K562 (cell line): Measurements from ENCODE around the gene SULT2B1. TPM values are rescaled to one million over a fixed set of nuclear protein-coding genes. Genes with fewer than 3 reads are reported as not detected.

Experiments
- C11orf30 ChIP-seq: fragments of 450-650 bp; IDR thresholded peaks from 2 replicates; pipeline ENCODE4 v1.6.1; 2016; ENCODE audit warnings: low read depth, mild to moderate bottlenecking
- ERF ChIP-seq: fragments of 450-650 bp; formaldehyde crosslinking; IDR thresholded peaks from 2 replicates; pipeline ENCODE4 v1.4.0; 2020; ENCODE audit warnings: mild to moderate bottlenecking, mixed read lengths
- EZH2 ChIP-seq: IDR thresholded peaks from 2 replicates; pipeline ENCODE4 v1.6.1; 2012; ENCODE audit warnings: low read depth, mild to moderate bottlenecking, inconsistent platforms, low read length, borderline replicate concordance
- FOXJ2 ChIP-seq: fragments of 200-800 bp; sonication (Bioruptor generic); IDR thresholded peaks from 2 replicates; pipeline ENCODE4 v1.6.1; 2016; ENCODE audit warnings: missing genetic modification characterization, missing compliant biosample characterization
- HDAC3 ChIP-seq: fragments of 450-650 bp; IDR thresholded peaks from 2 replicates; pipeline ENCODE4 v1.6.1; 2018; ENCODE audit warnings: borderline replicate concordance, mild to moderate bottlenecking, moderate library complexity; ENCODE audit not compliant: partially characterized antibody
- HNRNPLL ChIP-seq: fragments of 200-400 bp; formaldehyde crosslinking; IDR thresholded peaks from 2 replicates; pipeline ENCODE4 v1.6.1; 2017; ENCODE audit warnings: low read length, low read depth, mild to moderate bottlenecking; ENCODE audit not compliant: poor library complexity, severe bottlenecking
- MTA3 ChIP-seq: fragments of 450-650 bp; formaldehyde crosslinking; IDR thresholded peaks from 2 replicates; pipeline ENCODE4 v1.6.1; 2017; ENCODE audit warnings: mild to moderate bottlenecking, borderline replicate concordance
- SMC3 ChIP-seq: conservative IDR thresholded peaks from 2 replicates; pipeline ENCODE4 v1.6.1; 2011; ENCODE audit warnings: low read depth, low read length, improper control_type of control experiment; ENCODE audit not compliant: insufficient read depth
- SNRNP70 ChIP-seq: fragments of 200-400 bp; formaldehyde crosslinking; optimal IDR thresholded peaks from 2 replicates; pipeline ENCODE3; 2017; ENCODE audit warnings: low read depth, low read length
- SREBF1 ChIP-seq: fragments of 150-350 bp; IDR thresholded peaks from 2 replicates; pipeline ENCODE4 v1.6.1; 2014; ENCODE audit warnings: antibody characterized with exemption, low read depth, low read length, borderline replicate concordance
- STAG1 ChIP-seq: sonication (generic); formaldehyde crosslinking; IDR thresholded peaks from 2 replicates; pipeline ENCODE4 v1.5.0; 2020; ENCODE audit warnings: missing genetic modification reagents, borderline replicate concordance
- STAT5A ChIP-seq: IDR thresholded peaks from 2 replicates; pipeline ENCODE4 v1.6.1; 2012; ENCODE audit warnings: low read length, inconsistent platforms, borderline replicate concordance
- XRCC5 ChIP-seq: fragments of 200-400 bp; formaldehyde crosslinking; IDR thresholded peaks from 2 replicates; pipeline ENCODE4 v1.6.1; 2017; ENCODE audit warnings: low read depth, mild to moderate bottlenecking, low read length
- YY1 ChIP-seq, 3 experiments: IDR thresholded peaks; 2 replicates each; pipeline ENCODE4 v1.6.1; 2011; ENCODE audit warnings: low read length in 2 of 3, mild to moderate bottlenecking in 2 of 3, moderate library complexity in 2 of 3, borderline replicate concordance in 1 of 3, control low read depth in 1 of 3, low read depth in 1 of 3; ENCODE audit not compliant: insufficient read depth in 3 of 3, insufficient replicate concordance in 2 of 3, control insufficient read depth in 1 of 3, insufficient read length in 1 of 3; ENCODE audit errors: extremely low read depth in 1 of 3
- ZNF174 ChIP-seq: fragments of 250-450 bp; sonication (Bioruptor Pico); IDR thresholded peaks from 2 replicates; pipeline ENCODE4 v1.4.0; 2020; ENCODE audit warnings: mild to moderate bottlenecking
- ZNF224 ChIP-seq: sonication (generic); formaldehyde crosslinking; IDR thresholded peaks from 2 replicates; pipeline ENCODE4 v1.8.0; 2022; ENCODE audit warnings: mild to moderate bottlenecking, missing genetic modification reagents
- ZNF431 ChIP-seq: sonication (generic); formaldehyde crosslinking; IDR thresholded peaks from 2 replicates; pipeline ENCODE4 v1.8.0; 2022; ENCODE audit warnings: mild to moderate bottlenecking, missing genetic modification reagents
- polyA plus RNA-seq, 8 experiments: library from polyadenylated mRNA; depleted of rRNA in 4 of 8; stranded (reverse) in 5 of 8; unstranded in 3 of 8; fragments of >200 nt; fragmentation: Nextera tagmentation in 2 of 8; fragmentation: Illumina TruSeq in 1 of 8; extraction: Ambion mirVana in 2 of 8; extraction: Trizol in 1 of 8; gene quantifications; 2 replicates each; pipeline versions ENCODE4 v1.2.1 to v1.2.3, GENCODE V29; 2011 to 2014; ENCODE audit warnings: inconsistent platforms in 1 of 8, missing spikeins in 1 of 8
- total RNA-seq, 7 experiments: library from RNA; depleted of rRNA in 6 of 7; stranded (reverse); fragments of >200 nt in 6 of 7; fragmentation: Illumina TruSeq in 2 of 7; extraction: Trizol in 2 of 7; gene quantifications; 2 replicates each; pipeline versions ENCODE4 v1.2.1 to v1.2.3, GENCODE V29; 2011 to 2021; ENCODE audit warnings: low replicate concordance in 1 of 7
- TF ChIP-seq, protein P1 (sequence below), 2 experiments: fragments of 250-450 bp in 1 of 2; fragments of 450-650 bp in 1 of 2; sonication (Bioruptor Pico) in 1 of 2; IDR thresholded peaks; 2 replicates each; pipeline versions ENCODE4 v1.6.1 to v1.8.0; 2016 to 2021; ENCODE audit warnings: mild to moderate bottlenecking in 2 of 2, moderate library complexity in 2 of 2, missing compliant biosample characterization in 1 of 2, missing genetic modification characterization in 1 of 2
- TF ChIP-seq, protein P2 (sequence below): fragments of 450-650 bp; IDR thresholded peaks from 2 replicates; pipeline ENCODE4 v1.6.1; 2014; ENCODE audit warnings: low read depth, mild to moderate bottlenecking, moderate library complexity, borderline replicate concordance
- TF ChIP-seq, protein P3 (sequence below): fragments of 250-450 bp; sonication (Bioruptor Pico); IDR thresholded peaks from 2 replicates; pipeline ENCODE4 v1.8.0; 2022; ENCODE audit warnings: moderate library complexity, mild to moderate bottlenecking, inconsistent platforms
- TF ChIP-seq, protein P4 (sequence below): sonication (generic); formaldehyde crosslinking; IDR thresholded peaks from 2 replicates; pipeline ENCODE4 v1.8.1; 2023; ENCODE audit warnings: mild to moderate bottlenecking, missing genetic modification reagents

SULT2B1 gene
- total and polyA plus RNA-seq, 9 of the 15 experiments (the other 6 are each of a cell fraction or from before 2014, with no cell fraction given) = 0.09 to 0.62 (median 0.22) TPM; not detected in 2

DNA sequence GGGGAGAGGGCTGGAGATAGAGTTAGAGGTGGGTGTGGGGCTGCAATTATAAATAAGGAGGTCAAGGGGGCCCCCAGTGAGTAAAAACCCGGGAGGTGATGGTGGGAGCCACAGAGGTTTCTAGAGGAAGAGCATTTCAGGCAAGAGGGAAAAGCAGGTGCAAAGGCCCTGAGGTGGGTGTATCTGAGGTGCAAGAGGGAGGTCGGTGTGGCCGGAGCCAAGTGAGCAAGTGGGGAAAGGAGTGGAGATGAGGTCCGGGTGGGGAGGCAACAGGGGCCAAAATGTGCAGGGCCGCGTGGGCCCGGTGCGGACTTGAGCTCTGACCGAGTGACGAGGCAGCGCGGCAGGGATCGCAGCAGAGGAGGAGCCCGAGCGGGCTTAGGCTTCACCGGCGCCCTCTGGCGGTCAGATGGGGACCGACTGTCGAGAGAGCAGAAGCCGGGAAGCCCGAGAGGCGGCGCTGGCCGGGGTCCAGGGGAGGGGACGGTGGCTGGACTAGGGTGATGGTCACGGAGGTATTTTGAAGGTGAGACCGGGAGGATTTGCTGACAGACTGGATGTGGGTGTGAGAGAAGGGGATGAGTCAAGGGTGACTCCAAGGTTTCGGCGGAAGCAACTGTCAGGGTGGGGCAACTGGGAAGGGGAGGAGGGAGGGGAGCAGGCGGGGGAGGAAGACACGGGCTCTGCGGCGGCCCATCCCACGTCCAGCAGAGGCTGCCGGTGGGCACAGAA lies 36.9 kb downstream of the SULT2B1 start (continued):
- TF ChIP-seq, protein P1, sequence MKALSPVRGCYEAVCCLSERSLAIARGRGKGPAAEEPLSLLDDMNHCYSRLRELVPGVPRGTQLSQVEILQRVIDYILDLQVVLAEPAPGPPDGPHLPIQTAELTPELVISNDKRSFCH (CRISPR knock-in tag; IDR thresholded peaks at IDR 0.05) = no peak
- TF ChIP-seq, protein P1 (tag; IDR thresholded peaks at IDR 0.05) = 0 out of 2 replicates have a peak, but pooled peaks have one; percentile 63
- TF ChIP-seq XRCC5 (peak; percentile 98), ZNF431 (CRISPR knock-in tag) (0 out of 2 replicates have a peak, but pooled peaks have one; percentile 42), C11orf30 (peak; percentile 59; the same call in 1 of the 2 replicates), ZNF174 (CRISPR knock-in tag) (no peak), ERF (no peak), STAT5A (no peak), ZNF224 (CRISPR knock-in tag) (no peak), SNRNP70 (no peak), STAG1 (peak; percentile 49; the same call in 1 of the 2 replicates), FOXJ2 (tag) (no peak), SMC3 (peak; percentile 89), HDAC3 (no peak), HNRNPLL (no peak), SREBF1 (no peak), YY1 (IDR thresholded peaks at IDR 0.05; ENCODE audit: borderline replicate concordance in 1 of 3, control insufficient read depth in 1 of 3, extremely low read depth in 1 of 3, insufficient read depth in 3 of 3, insufficient read length in 1 of 3, insufficient replicate concordance in 2 of 3, low read depth in 1 of 3, low read length in 2 of 3) (peak in 1 of 3 experiments; percentile 64), MTA3 (no peak; the same call in none of the 2 replicates), EZH2 (no peak)
- TF ChIP-seq, protein P2, sequence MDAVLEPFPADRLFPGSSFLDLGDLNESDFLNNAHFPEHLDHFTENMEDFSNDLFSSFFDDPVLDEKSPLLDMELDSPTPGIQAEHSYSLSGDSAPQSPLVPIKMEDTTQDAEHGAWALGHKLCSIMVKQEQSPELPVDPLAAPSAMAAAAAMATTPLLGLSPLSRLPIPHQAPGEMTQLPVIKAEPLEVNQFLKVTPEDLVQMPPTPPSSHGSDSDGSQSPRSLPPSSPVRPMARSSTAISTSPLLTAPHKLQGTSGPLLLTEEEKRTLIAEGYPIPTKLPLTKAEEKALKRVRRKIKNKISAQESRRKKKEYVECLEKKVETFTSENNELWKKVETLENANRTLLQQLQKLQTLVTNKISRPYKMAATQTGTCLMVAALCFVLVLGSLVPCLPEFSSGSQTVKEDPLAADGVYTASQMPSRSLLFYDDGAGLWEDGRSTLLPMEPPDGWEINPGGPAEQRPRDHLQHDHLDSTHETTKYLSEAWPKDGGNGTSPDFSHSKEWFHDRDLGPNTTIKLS = no peak; the same call in 1 of the 2 replicates
- TF ChIP-seq, protein P3, sequence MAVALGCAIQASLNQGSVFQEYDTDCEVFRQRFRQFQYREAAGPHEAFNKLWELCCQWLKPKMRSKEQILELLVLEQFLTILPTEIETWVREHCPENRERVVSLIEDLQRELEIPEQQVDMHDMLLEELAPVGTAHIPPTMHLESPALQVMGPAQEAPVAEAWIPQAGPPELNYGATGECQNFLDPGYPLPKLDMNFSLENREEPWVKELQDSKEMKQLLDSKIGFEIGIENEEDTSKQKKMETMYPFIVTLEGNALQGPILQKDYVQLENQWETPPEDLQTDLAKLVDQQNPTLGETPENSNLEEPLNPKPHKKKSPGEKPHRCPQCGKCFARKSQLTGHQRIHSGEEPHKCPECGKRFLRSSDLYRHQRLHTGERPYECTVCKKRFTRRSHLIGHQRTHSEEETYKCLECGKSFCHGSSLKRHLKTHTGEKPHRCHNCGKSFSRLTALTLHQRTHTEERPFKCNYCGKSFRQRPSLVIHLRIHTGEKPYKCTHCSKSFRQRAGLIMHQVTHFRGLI (CRISPR knock-in tag) = no peak; the same call in 1 of the 2 replicates
- TF ChIP-seq, protein P4, sequence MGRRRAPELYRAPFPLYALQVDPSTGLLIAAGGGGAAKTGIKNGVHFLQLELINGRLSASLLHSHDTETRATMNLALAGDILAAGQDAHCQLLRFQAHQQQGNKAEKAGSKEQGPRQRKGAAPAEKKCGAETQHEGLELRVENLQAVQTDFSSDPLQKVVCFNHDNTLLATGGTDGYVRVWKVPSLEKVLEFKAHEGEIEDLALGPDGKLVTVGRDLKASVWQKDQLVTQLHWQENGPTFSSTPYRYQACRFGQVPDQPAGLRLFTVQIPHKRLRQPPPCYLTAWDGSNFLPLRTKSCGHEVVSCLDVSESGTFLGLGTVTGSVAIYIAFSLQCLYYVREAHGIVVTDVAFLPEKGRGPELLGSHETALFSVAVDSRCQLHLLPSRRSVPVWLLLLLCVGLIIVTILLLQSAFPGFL (CRISPR knock-in tag) = no peak
